Endothelial cell of umbilical vein (primary cell): ENCODE results near the gene NADSYN1. TPM values are rescaled to one million over a fixed set of nuclear protein-coding genes. Genes with fewer than 3 reads are reported as not detected.

Experiments
- BruUV-seq: library from RNA; stranded (reverse); fragments of 400-500 nt; replicated peaks from 2 replicates; lab custom pipeline; 2021; lab: Mats Ljungman, UMichigan
- CTCF ChIA-PET: fragments of 300-600, 350-600 bp; sonication (Branson Sonifier 250); formaldehyde crosslinking; loops from one replicate; lab custom pipeline; 2021; ENCODE audit warnings: antibody characterized with exemption, inconsistent platforms; lab: Charles Lee
- POLR2A ChIA-PET: fragments of 300-600, 350-600 bp; sonication (Branson Sonifier 250); formaldehyde crosslinking; loops from one replicate; lab custom pipeline; 2021; ENCODE audit warnings: antibody characterized with exemption, inconsistent platforms; lab: Charles Lee
- DNase-seq: peaks from one replicate; pipeline ENCODE4 v3.0.0-alpha.2; 2011; ENCODE audit warnings: low read depth, low spot score
- FAIRE-seq: peaks from 2 replicates; lab custom pipeline; 2011; peaks lifted over from hg19 to GRCh38; lab: Jason Lieb, UNC
- H2AFZ ChIP-seq: 2 replicates; pipeline ENCODE4 v1.6.0; 2012; ENCODE audit warnings: low read depth, low read length, control low read depth, inconsistent platforms
- H3K27ac ChIP-seq: 2 replicates; pipeline ENCODE4 v1.5.1; 2011; ENCODE audit warnings: low read depth, mild to moderate bottlenecking, control low read depth, low read length, moderate library complexity; ENCODE audit not compliant: insufficient read depth
- H3K27me3 ChIP-seq, 2 experiments: 2 replicates each; pipeline versions ENCODE4 v1.6.0 to v1.6.1; 2011; ENCODE audit warnings: low read length in 2 of 2, mixed read lengths in 1 of 2; ENCODE audit not compliant: control insufficient read depth in 2 of 2, insufficient read depth in 2 of 2
- H3K36me3 ChIP-seq, 2 experiments: 2 replicates in 1 of 2; 3 replicates in 1 of 2; pipeline ENCODE4 v1.5.1; 2011; ENCODE audit warnings: low read length in 2 of 2, mild to moderate bottlenecking in 1 of 2, moderate library complexity in 1 of 2; ENCODE audit not compliant: control insufficient read depth in 2 of 2, insufficient read depth in 2 of 2; ENCODE audit errors: extremely low read depth in 1 of 2
- H3K4me1 ChIP-seq: 3 replicates; pipeline ENCODE4 v1.5.1; 2011; ENCODE audit warnings: mild to moderate bottlenecking, low read length; ENCODE audit not compliant: control insufficient read depth, insufficient read depth; ENCODE audit errors: extremely low read depth
- H3K4me2 ChIP-seq: 2 replicates; pipeline ENCODE4 v1.6.1; 2011; ENCODE audit warnings: low read length, control low read depth, mixed read lengths; ENCODE audit not compliant: insufficient read depth
- H3K4me3 ChIP-seq, 3 experiments: fragments of 200-600 bp in 1 of 3; sonication (generic), shearing (Covaris generic) in 1 of 3; replicated peaks in 1 of 3; 2 replicates each; pipeline ENCODE4 v1.5.1; 2011 to 2016; ENCODE audit warnings: control low read depth in 3 of 3, low read length in 3 of 3, mild to moderate bottlenecking in 2 of 3, inconsistent platforms in 1 of 3, low read depth in 1 of 3, moderate library complexity in 1 of 3; ENCODE audit not compliant: insufficient read depth in 1 of 3
- H3K79me2 ChIP-seq: 2 replicates; pipeline ENCODE4 v1.6.0; 2012; ENCODE audit warnings: low read length, inconsistent platforms; ENCODE audit not compliant: control insufficient read depth, insufficient read depth
- H3K9ac ChIP-seq: replicated peaks from 2 replicates; pipeline ENCODE3; 2011; ENCODE audit warnings: low read length, control low read depth; ENCODE audit not compliant: insufficient read depth; ENCODE audit errors: extremely low read depth
- H3K9me1 ChIP-seq: replicated peaks from 3 replicates; pipeline ENCODE4 v1.6.0; 2011; ENCODE audit warnings: mild to moderate bottlenecking, low read length; ENCODE audit not compliant: control insufficient read depth, insufficient read depth; ENCODE audit errors: extremely low read depth
- H3K9me3 ChIP-seq: replicated peaks from 2 replicates; pipeline ENCODE4 v1.5.1; 2012; ENCODE audit warnings: low read length, inconsistent platforms; ENCODE audit not compliant: control insufficient read depth, insufficient read depth
- H4K20me1 ChIP-seq: replicated peaks from 2 replicates; pipeline ENCODE3; 2011; ENCODE audit warnings: mild to moderate bottlenecking, low read length; ENCODE audit not compliant: control insufficient read depth, insufficient read depth; ENCODE audit errors: extremely low read depth
- EZH2 ChIP-seq: IDR thresholded peaks from 2 replicates; pipeline ENCODE4 v1.6.1; 2012; ENCODE audit warnings: borderline replicate concordance, low read depth, mild to moderate bottlenecking, moderate library complexity, low read length, inconsistent platforms; ENCODE audit not compliant: severe bottlenecking
- FOS ChIP-seq: IDR thresholded peaks from 2 replicates; pipeline ENCODE4 v1.6.1; 2011; ENCODE audit warnings: mild to moderate bottlenecking, low read length, moderate library complexity, borderline replicate concordance; ENCODE audit not compliant: insufficient read depth
- GATA2 ChIP-seq: IDR thresholded peaks from 2 replicates; pipeline ENCODE4 v1.7.0; 2011; ENCODE audit warnings: low read depth, mild to moderate bottlenecking, moderate library complexity, mixed read lengths, low read length; ENCODE audit not compliant: insufficient read length, insufficient read depth
- JUN ChIP-seq: IDR thresholded peaks from 2 replicates; pipeline ENCODE4 v1.6.1; 2011; ENCODE audit warnings: borderline replicate concordance, low read depth; ENCODE audit not compliant: insufficient read length, insufficient read depth
- MYC ChIP-seq: IDR thresholded peaks from one replicate; pipeline ENCODE4 v1.6.1; 2011; ENCODE audit warnings: mild to moderate bottlenecking, low read depth, low read length
- POLR2A ChIP-seq: IDR thresholded peaks from 2 replicates; pipeline ENCODE4 v1.6.1; 2012; ENCODE audit warnings: low read depth, mild to moderate bottlenecking, control low read depth, low read length
- POLR2AphosphoS5 ChIP-seq: IDR thresholded peaks from 2 replicates; pipeline ENCODE4 v1.6.1; 2012; ENCODE audit warnings: low read depth, mild to moderate bottlenecking, control low read depth, low read length, moderate library complexity; ENCODE audit not compliant: insufficient read depth
- dilution Hi-C: fragments of 300-500 bp; cut with MboI; formaldehyde crosslinking; loops from one replicate; pipeline ENCODE4 v1.15.0; 2019; ENCODE audit warnings: low sequenced_read_pairs; ENCODE audit not compliant: extremely low pct_ligation_motif_present
- intact Hi-C: fragments of 100-400 bp; cut with micrococcal nuclease; formaldehyde crosslinking; loops from one replicate; pipeline ENCODE4 v1.10.0; 2022
- polyA plus RNA-seq, 4 experiments: library from polyadenylated mRNA; depleted of rRNA in 3 of 4; stranded (reverse) in 3 of 4; unstranded in 1 of 4; fragments of >200 nt; gene quantifications; 2 replicates each; pipeline versions ENCODE4 v1.2.1 to v1.2.3, GENCODE V29; 2011 to 2012; ENCODE audit warnings: missing spikeins in 1 of 4
- total RNA-seq: library from RNA; stranded (reverse); gene quantifications from 2 replicates; pipeline ENCODE4 v1.2.3, GENCODE V29; 2021
- TF ChIP-seq, protein P1 (sequence below), 2 donors: IDR thresholded peaks; 1 replicate in 1 of 2; 2 replicates in 1 of 2; pipeline ENCODE4 v1.5.1; 2011; ENCODE audit warnings: low read length in 2 of 2, mild to moderate bottlenecking in 2 of 2, moderate library complexity in 2 of 2, control low read depth in 1 of 2, inconsistent platforms in 1 of 2, low read depth in 1 of 2; ENCODE audit not compliant: insufficient read depth in 1 of 2; ENCODE audit errors: extremely low read depth in 1 of 2
- TF ChIP-seq, protein P2 (sequence below): IDR thresholded peaks from 2 replicates; pipeline ENCODE4 v1.6.1; 2011; ENCODE audit not compliant: insufficient read depth, insufficient read length

Gene NADSYN1
- total and polyA plus RNA-seq, 2 donors (not counting 3 experiments of a cell fraction or from before 2014, with no cell fraction given) = 77.5 to 99.2 TPM

GRCh38 chr11:71444811-71445210, 8.2 kb upstream of the NADSYN1 start:
- H3K27me3 ChIP-seq = no peaks in the 10 kb centered on the region
- dilution Hi-C loops = no loop called here
- H2AFZ ChIP-seq = no peak overlapping the region
- peaks cover 11 to 27% of the 10 kb centered on the region in 2 experiments for H3K36me3 ChIP-seq
- DNase-seq = no peak
- H3K9ac ChIP-seq = no peak overlapping the region
- BruUV-seq = no TSS peak
- intact Hi-C loops = loop anchor here (5.0 kb wide), 1 partner anchor 117 kb away; no protein-coding TSS in a partner anchor
- CTCF ChIA-PET = no interaction called here
- peaks cover 20% of the 10 kb centered on the region for H3K4me1 ChIP-seq
- H3K79me2 ChIP-seq = peaks cover 27% of the 10 kb centered on the region
- no peaks in the 10 kb centered on the region for H4K20me1 ChIP-seq
- POLR2A ChIA-PET = no interaction called here
- H3K4me2 ChIP-seq = no peak overlapping the region
- TF ChIP-seq, protein P1, sequence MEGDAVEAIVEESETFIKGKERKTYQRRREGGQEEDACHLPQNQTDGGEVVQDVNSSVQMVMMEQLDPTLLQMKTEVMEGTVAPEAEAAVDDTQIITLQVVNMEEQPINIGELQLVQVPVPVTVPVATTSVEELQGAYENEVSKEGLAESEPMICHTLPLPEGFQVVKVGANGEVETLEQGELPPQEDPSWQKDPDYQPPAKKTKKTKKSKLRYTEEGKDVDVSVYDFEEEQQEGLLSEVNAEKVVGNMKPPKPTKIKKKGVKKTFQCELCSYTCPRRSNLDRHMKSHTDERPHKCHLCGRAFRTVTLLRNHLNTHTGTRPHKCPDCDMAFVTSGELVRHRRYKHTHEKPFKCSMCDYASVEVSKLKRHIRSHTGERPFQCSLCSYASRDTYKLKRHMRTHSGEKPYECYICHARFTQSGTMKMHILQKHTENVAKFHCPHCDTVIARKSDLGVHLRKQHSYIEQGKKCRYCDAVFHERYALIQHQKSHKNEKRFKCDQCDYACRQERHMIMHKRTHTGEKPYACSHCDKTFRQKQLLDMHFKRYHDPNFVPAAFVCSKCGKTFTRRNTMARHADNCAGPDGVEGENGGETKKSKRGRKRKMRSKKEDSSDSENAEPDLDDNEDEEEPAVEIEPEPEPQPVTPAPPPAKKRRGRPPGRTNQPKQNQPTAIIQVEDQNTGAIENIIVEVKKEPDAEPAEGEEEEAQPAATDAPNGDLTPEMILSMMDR (IDR thresholded peaks at IDR 0.05; ENCODE audit: extremely low read depth in 1 of 2, insufficient read depth in 1 of 2, low read depth in 1 of 2, low read length in 2 of 2) = no peak
- TF ChIP-seq POLR2AphosphoS5 (no peak), FOS (no peak), EZH2 (no peak), JUN (no peak), GATA2 (no peak), MYC (no peak), POLR2A (no peak)
- TF ChIP-seq, protein P2, sequence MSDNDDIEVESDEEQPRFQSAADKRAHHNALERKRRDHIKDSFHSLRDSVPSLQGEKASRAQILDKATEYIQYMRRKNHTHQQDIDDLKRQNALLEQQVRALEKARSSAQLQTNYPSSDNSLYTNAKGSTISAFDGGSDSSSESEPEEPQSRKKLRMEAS = no peak
- H3K27ac ChIP-seq = no peak overlapping the region
- H3K9me3 ChIP-seq = no peaks in the 10 kb centered on the region
- FAIRE-seq = no peak
- no peak overlapping the region for H3K4me3 ChIP-seq
- H3K9me1 ChIP-seq = no peaks in the 10 kb centered on the region
